Fibroblast of mammary gland (primary cell): ENCODE results near the gene MYH13.
A peak's percentile ranks its signal among the peaks of the same experiment; 100 is the strongest.

Experiments used
- DNase-seq: peaks from one replicate; pipeline ENCODE4 v3.0.0-alpha.2; 2010; ENCODE audit warnings: low read depth
- H3K4me3 ChIP-seq: 2 replicates; pipeline ENCODE4 v1.5.1; 2011; ENCODE audit warnings: low read depth, mild to moderate bottlenecking, low read length, moderate library complexity; ENCODE audit not compliant: control insufficient read depth
- TF ChIP-seq, protein P1 (sequence below): conservative IDR thresholded peaks from 2 replicates; pipeline ENCODE4 v1.5.1; 2011; ENCODE audit warnings: low read depth, low read length, inconsistent platforms; ENCODE audit not compliant: control insufficient read depth, insufficient read depth

MYH13 gene

DNA sequence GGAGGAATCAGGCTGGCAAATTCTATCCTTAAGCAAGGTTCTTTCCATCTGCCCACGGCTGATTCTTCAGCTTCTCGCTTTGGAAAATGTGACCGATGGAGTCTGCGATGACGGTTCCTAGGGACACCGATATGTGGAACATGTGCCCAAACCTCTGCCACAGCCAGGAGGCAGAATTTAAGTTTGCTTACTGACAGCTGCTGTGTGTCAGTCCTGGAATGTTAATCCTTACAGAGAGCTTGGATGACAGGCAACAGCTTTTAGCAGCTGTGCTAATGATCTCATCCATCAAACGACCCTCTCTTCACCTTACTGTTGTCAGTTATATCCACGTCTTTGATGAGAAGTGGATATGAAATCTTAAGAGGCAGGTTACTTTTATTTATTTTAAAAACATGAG lies 11.4 kb upstream of the MYH13 start:
- TF ChIP-seq, protein P1, sequence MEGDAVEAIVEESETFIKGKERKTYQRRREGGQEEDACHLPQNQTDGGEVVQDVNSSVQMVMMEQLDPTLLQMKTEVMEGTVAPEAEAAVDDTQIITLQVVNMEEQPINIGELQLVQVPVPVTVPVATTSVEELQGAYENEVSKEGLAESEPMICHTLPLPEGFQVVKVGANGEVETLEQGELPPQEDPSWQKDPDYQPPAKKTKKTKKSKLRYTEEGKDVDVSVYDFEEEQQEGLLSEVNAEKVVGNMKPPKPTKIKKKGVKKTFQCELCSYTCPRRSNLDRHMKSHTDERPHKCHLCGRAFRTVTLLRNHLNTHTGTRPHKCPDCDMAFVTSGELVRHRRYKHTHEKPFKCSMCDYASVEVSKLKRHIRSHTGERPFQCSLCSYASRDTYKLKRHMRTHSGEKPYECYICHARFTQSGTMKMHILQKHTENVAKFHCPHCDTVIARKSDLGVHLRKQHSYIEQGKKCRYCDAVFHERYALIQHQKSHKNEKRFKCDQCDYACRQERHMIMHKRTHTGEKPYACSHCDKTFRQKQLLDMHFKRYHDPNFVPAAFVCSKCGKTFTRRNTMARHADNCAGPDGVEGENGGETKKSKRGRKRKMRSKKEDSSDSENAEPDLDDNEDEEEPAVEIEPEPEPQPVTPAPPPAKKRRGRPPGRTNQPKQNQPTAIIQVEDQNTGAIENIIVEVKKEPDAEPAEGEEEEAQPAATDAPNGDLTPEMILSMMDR: no peak
- H3K4me3 ChIP-seq: no peak overlapping the region
- DNase-seq: no peak

DNA sequence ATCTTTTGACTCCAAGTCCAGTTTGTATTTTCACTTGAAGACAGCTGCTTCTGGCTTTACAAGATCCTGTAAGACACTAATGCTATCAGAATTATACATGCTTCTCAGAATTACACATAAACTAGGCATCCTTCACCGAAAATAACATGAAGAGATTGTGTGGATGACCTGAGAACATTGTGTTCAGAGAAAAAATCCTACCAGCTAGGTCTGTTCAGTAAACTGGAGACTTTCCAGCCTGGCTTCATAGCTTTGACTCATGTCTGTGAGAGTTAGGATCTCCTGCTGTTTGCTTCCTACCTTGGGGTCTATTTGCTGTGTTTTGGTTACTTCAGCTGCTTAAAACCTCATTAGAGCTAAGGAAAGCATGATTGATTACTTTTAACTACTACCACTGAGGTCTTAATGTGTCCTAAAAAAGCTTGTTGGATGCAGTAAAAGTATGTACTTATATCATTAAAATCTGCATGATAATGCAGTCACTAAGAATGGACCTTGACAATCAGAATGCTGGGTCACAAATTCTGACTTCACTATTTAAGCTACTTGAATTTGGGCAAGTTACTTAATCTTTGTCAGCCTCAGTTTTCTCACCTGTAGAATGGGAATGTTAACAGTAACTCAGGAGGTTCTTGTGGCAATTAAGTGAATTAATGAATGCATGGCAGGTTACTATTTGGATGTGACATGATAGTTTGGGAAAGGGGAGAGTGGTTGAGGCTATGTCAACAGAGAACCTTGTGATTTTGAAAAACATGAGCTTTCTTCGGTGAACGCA lies 8.0 kb upstream of the MYH13 start:
- TF ChIP-seq, protein P1: no peak
- DNase-seq: peak; percentile 85
- H3K4me3 ChIP-seq: no peak overlapping the region

DNA sequence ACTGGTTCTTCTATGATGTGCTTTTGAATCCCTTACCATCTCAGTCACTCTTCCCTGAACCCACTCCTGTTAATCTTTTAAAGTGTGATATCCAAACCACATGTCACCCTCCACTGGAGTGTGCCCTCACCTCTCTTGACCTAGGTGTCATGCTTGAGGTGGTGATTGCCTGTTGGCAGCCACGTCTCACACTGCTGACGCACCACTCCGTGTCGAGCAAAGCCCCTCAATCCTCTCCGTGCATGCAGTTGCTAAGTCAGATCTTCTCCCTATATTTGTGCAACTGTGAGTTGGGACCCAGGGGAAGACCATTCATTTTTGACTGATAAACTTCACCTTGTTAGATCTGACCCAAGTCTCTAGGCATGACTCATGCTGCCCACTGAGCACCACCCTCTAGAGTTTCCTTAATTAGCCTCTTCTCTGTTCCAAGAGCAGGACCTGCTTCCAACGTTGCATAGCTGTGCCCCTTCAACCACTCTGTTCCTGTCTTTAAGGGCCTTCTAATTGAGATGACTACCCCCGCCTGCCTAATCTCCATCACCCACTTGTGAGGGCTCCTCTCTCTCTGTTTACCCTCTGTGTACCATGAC lies 2.7 kb downstream of the MYH13 start:
- H3K4me3 ChIP-seq: no peak overlapping the region
- TF ChIP-seq, protein P1: no peak

DNA sequence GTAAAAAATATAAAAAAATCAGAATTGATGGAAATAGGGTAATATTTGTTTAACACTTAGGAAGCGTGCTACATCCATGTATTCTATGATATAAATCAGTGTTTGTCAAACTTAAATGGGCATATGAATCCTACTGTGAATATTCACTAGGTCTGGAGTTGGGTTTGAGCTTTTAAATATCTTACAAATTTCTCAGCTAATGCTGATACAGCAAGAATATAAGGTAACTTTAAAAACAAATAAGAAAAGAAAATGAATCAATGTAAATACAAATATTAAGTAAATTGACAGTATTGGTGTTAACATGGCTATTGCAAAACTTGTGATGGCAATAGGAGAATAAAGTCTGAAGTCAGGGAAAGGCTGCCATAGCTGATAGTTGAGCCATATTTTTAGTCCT lies 3.6 kb downstream of the MYH13 start:
- H3K4me3 ChIP-seq: no peak overlapping the region
- TF ChIP-seq, protein P1: no peak
- DNase-seq: no peak

More for the DNA sequence above, 2.7 kb downstream of the MYH13 start:
- DNase-seq: no peak

DNA sequence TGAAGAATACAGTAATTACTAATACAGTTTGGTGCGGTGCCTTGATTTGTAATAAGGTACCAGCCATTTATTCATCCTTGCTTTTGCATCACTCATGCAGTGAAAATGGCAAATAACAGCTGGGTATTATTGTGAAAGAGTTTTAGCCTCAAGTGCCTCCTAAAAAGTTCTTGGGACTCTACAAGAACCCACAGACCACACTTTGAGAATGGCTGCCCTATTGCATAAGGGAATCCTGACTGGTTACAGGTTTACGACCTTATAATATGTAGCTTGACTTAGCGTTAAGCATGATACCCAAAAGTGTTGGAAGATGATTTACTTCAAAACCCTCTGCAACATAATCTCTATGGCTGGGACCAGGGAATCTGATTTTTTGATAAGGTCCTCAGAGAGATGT lies 4.2 kb downstream of the MYH13 start:
- TF ChIP-seq, protein P1: no peak
- H3K4me3 ChIP-seq: no peak overlapping the region
- DNase-seq: no peak

DNA sequence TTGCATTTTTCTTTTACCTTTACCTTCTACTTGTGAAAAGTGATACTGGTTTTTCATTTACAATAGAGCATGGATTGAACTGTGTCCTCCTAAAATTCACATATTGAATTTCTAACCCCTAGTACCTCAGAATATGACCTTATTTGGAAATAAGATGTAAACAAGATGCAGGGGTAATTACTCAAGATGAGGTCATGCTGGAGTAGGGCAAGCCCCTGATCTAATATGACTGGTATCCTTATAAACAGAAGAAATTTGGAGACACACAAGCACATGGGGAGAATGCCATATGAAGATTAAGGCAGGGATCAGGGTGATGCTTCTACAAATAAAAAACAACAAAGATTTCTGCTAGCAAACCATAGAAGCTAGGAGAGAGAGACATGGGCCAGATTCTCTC lies 12.2 kb downstream of the MYH13 start:
- DNase-seq: peak; percentile 79
- TF ChIP-seq, protein P1: no peak
- no peak overlapping the region for H3K4me3 ChIP-seq
